ENCODE results near the gene TADA2B. TPM values are rescaled to one million over a fixed set of nuclear protein-coding genes. Genes with fewer than 3 reads are reported as not detected.
A peak's percentile ranks its signal among the peaks of the same experiment; 100 is the strongest.

TADA2B gene
- total RNA-seq, 4 donors from 2014 or later, result 17.5 to 26.6 (median 23.9) TPM

DNA sequence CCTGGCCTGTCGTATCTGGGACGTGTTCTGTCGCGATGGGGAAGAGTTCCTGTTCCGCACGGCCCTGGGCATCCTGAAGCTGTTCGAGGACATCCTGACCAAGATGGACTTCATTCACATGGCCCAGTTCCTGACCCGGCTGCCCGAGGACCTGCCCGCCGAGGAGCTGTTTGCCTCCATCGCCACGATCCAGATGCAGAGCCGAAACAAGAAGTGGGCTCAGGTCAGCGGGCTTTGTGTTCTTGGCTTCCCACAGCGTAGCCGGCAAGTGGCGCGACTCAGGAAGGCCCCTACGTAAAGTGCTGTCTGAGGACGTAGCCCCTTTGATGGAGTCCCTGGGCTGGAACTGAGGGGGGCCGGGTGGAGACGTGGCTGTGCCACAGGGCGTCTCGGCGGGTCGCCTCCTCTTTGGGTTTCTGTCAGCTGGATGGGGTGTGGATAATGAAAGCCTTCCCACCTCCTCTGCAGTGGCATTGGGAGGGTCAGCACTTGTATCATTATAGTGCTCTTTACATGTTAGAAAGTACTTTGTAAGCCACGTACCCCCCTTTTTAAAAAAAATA lies 18.1 kb upstream of the TADA2B start:
- TF ChIP-seq POLR2AphosphoS5 (IDR thresholded peaks at IDR 0.05), result no peak
- no peak for TF ChIP-seq CTCF (IDR thresholded peaks at IDR 0.05)
- TF ChIP-seq EP300 (IDR thresholded peaks at IDR 0.05), result no peak
- TF ChIP-seq POLR2A (IDR thresholded peaks at IDR 0.05), result no peak
- no peak overlapping the region for H3K4me3 ChIP-seq
- no peaks in the 10 kb centered on the region for H3K9me3 ChIP-seq
- H3K27me3 ChIP-seq, result no peaks in the 10 kb centered on the region
- peaks cover 76% of the 10 kb centered on the region for H3K36me3 ChIP-seq
- no peaks in the 10 kb centered on the region for H3K4me1 ChIP-seq
- H3K27ac ChIP-seq, result no peak overlapping the region
- 91% methylated on average over 24 of the region's 28 CpGs for WGBS
- DNase-seq (ENCODE audit: low spot score in 2 of 2), result no peak

DNA sequence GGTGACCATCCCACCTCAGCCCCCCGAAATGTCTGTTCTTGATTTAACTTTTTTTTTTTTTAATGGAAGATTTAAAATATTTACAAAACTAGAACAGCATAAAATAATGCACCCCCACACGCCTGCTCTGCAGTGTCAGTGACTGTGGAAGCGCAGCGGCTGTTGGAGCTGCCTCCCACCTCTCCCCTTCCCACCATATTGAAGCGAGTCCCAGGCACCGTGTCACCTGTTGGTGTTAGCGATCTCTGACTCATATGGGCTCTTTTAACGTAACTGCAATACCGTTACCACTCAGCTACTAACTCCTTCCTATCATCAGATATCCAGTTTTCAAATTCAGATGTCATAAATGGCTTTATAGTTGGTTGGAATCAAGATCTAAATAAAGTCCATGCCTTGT lies 17.1 kb upstream of the TADA2B start:
- Histone ChIP-seq H3K27me3 (no peaks in the 10 kb centered on the region), H3K4me3 (no peak overlapping the region), H3K9me3 (no peaks in the 10 kb centered on the region), H3K27ac (no peak overlapping the region), H3K36me3 (peaks cover 78% of the 10 kb centered on the region), H3K4me1 (no peaks in the 10 kb centered on the region)
- no peak for DNase-seq (ENCODE audit: low spot score in 2 of 2)
- no peak for TF ChIP-seq EP300 (IDR thresholded peaks at IDR 0.05)
- TF ChIP-seq CTCF (IDR thresholded peaks at IDR 0.05), result no peak
- no peak for TF ChIP-seq POLR2AphosphoS5 (IDR thresholded peaks at IDR 0.05)
- no peak for TF ChIP-seq POLR2A (IDR thresholded peaks at IDR 0.05)
- WGBS, result 91% methylated on average over 9 of the region's 9 CpGs

DNA sequence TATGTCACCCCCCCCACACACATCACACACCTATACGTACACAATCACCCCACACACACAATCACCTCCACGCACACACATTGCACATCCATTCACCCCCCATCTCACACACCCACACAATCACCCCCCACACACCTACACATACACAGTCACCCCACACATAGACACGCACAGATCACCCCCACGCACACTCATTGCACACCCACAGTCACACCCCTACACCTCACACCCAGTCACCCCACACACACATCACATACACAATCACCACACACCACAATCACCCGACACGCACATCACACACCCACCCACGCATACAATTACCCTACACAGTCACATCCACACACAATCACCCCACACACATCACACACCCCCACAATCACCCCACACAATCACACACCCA lies 15.9 kb upstream of the TADA2B start:
- no peaks in the 10 kb centered on the region for H3K27me3 ChIP-seq
- no peak overlapping the region for H3K4me3 ChIP-seq
- H3K36me3 ChIP-seq, result peaks cover 82% of the 10 kb centered on the region
- WGBS, result 94% methylated on average over 7 of the region's 7 CpGs
- TF ChIP-seq POLR2A (IDR thresholded peaks at IDR 0.05) (no peak), POLR2AphosphoS5 (IDR thresholded peaks at IDR 0.05) (no peak), EP300 (IDR thresholded peaks at IDR 0.05) (no peak)
- no peak overlapping the region for H3K27ac ChIP-seq
- H3K4me1 ChIP-seq, result no peaks in the 10 kb centered on the region
- no peaks in the 10 kb centered on the region for H3K9me3 ChIP-seq
- DNase-seq (ENCODE audit: low spot score in 2 of 2), result no peak

DNA sequence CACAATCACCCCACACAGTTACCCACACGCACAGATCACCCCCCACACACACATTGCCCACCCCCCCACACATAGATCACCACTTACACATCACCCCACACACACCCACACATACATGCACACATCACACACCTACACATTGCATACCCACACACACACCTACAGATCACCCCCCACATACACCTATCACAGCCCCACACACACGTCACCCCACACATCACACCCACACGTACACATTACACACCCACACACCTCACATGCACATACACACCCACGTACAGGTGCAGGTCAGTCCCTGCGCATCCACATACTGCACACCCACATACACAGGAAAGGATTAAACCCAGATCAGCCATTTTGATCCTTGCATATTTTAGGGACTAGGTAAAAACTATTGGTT lies 15.3 kb upstream of the TADA2B start:
- no peak for TF ChIP-seq POLR2AphosphoS5 (IDR thresholded peaks at IDR 0.05)
- TF ChIP-seq CTCF (IDR thresholded peaks at IDR 0.05), result no peak
- no peak for TF ChIP-seq EP300 (IDR thresholded peaks at IDR 0.05)
- no peak for TF ChIP-seq POLR2A (IDR thresholded peaks at IDR 0.05)
- no peak for DNase-seq (ENCODE audit: low spot score in 2 of 2)
- Histone ChIP-seq H3K9me3 (no peaks in the 10 kb centered on the region), H3K27ac (no peak overlapping the region), H3K4me3 (no peak overlapping the region), H3K4me1 (no peaks in the 10 kb centered on the region), H3K27me3 (no peaks in the 10 kb centered on the region), H3K36me3 (peaks cover 84% of the 10 kb centered on the region)
- WGBS, result 90% methylated on average over 5 of the region's 5 CpGs

- WGBS, result 89% methylated on average over 12 of the region's 12 CpGs
Observed at GRCh38 chr4:7029212-7029611, 14.0 kb upstream of the TADA2B start.

More at GRCh38 chr4:7029212-7029611, 14.0 kb upstream of the TADA2B start:
- Histone ChIP-seq H3K27me3 (no peaks in the 10 kb centered on the region), H3K9me3 (no peaks in the 10 kb centered on the region), H3K27ac (no peak overlapping the region), H3K36me3 (peaks cover 73% of the 10 kb centered on the region), H3K4me1 (no peaks in the 10 kb centered on the region), H3K4me3 (no peak overlapping the region)
- TF ChIP-seq CTCF (IDR thresholded peaks at IDR 0.05), result no peak
- DNase-seq (ENCODE audit: low spot score in 2 of 2), result peak in 1 of 2 donors; percentile 65

Measured in suprapubic skin (tissue), 4 donors.